Astrocyte (in vitro differentiated cells and primary cell): ENCODE data around the gene INSM1. TPM values are rescaled to one million over a fixed set of nuclear protein-coding genes. Genes with fewer than 3 reads are reported as not detected.

ENCODE experiments used
- DNase-seq: peaks from one replicate; pipeline ENCODE4 v3.0.0-alpha.2; 2010; ENCODE audit warnings: low read depth
- FAIRE-seq: peaks from 2 replicates; lab custom pipeline; 2011; peaks lifted over from hg19 to GRCh38; lab: Jason Lieb, UNC
- H2AFZ ChIP-seq: 2 replicates; pipeline ENCODE4 v1.6.0; 2012; ENCODE audit warnings: low read depth, low read length, inconsistent platforms
- H3K27ac ChIP-seq: 2 replicates; pipeline ENCODE4 v1.5.1; 2011; ENCODE audit warnings: low read depth, low read length, inconsistent platforms
- H3K27me3 ChIP-seq: 2 replicates; pipeline ENCODE4 v1.6.0; 2011; ENCODE audit warnings: low read length, inconsistent platforms; ENCODE audit not compliant: insufficient read depth
- H3K36me3 ChIP-seq: 2 replicates; pipeline ENCODE4 v1.5.1; 2011; ENCODE audit warnings: low read length, inconsistent platforms; ENCODE audit not compliant: insufficient read depth
- H3K4me1 ChIP-seq: 2 replicates; pipeline ENCODE4 v1.5.1; 2011; ENCODE audit warnings: low read length, inconsistent platforms; ENCODE audit not compliant: insufficient read depth
- H3K4me2 ChIP-seq: 2 replicates; pipeline ENCODE4 v1.6.0; 2012; ENCODE audit warnings: low read length, inconsistent platforms
- H3K4me3 ChIP-seq: 2 replicates; pipeline ENCODE4 v1.5.1; 2011; ENCODE audit warnings: low read depth, mild to moderate bottlenecking, low read length, inconsistent platforms; ENCODE audit not compliant: insufficient read depth
- H3K79me2 ChIP-seq: 2 replicates; pipeline ENCODE4 v1.6.0; 2012; ENCODE audit warnings: mild to moderate bottlenecking, low read length, inconsistent platforms; ENCODE audit not compliant: insufficient read depth
- H3K9ac ChIP-seq: 2 replicates; pipeline ENCODE4 v1.6.0; 2012; ENCODE audit warnings: mild to moderate bottlenecking, low read length, inconsistent platforms
- H3K9me3 ChIP-seq: 2 replicates; pipeline ENCODE4 v1.5.1; 2012; ENCODE audit warnings: low read depth, mild to moderate bottlenecking, low read length, inconsistent platforms; ENCODE audit not compliant: insufficient read depth
- H4K20me1 ChIP-seq: 2 replicates; pipeline ENCODE4 v1.6.0; 2012; ENCODE audit warnings: low read length, inconsistent platforms; ENCODE audit not compliant: insufficient read depth
- H3K27ac Mint-ChIP-seq: one replicate; pipeline ENCODE4 v1.8.0; 2021; ENCODE audit warnings: mild to moderate bottlenecking, mixed read lengths; ENCODE audit not compliant: unreplicated experiment
- H3K27me3 Mint-ChIP-seq: one replicate; pipeline ENCODE4 v1.8.0; 2021; ENCODE audit warnings: low read depth, mixed read lengths; ENCODE audit not compliant: unreplicated experiment
- H3K36me3 Mint-ChIP-seq: one replicate; pipeline ENCODE4 v1.8.0; 2021; ENCODE audit warnings: low read depth, mixed read lengths; ENCODE audit not compliant: unreplicated experiment
- H3K4me1 Mint-ChIP-seq: one replicate; pipeline ENCODE4 v1.8.0; 2021; ENCODE audit warnings: low read depth, mixed read lengths; ENCODE audit not compliant: unreplicated experiment
- H3K4me3 Mint-ChIP-seq: one replicate; pipeline ENCODE4 v1.8.0; 2021; ENCODE audit warnings: mild to moderate bottlenecking, moderate library complexity, mixed read lengths; ENCODE audit not compliant: unreplicated experiment
- H3K9me3 Mint-ChIP-seq: one replicate; pipeline ENCODE4 v1.8.0; 2021; ENCODE audit warnings: mild to moderate bottlenecking, mixed read lengths; ENCODE audit not compliant: unreplicated experiment
- CTCF ChIP-seq: IDR thresholded peaks from 2 replicates; pipeline ENCODE4 v1.5.1; 2011; ENCODE audit warnings: low read depth, mild to moderate bottlenecking, inconsistent platforms, low read length, moderate library complexity; ENCODE audit not compliant: insufficient read depth
- EZH2 ChIP-seq: IDR thresholded peaks from 2 replicates; pipeline ENCODE4 v1.6.1; 2012; ENCODE audit warnings: mild to moderate bottlenecking, low read length, inconsistent platforms; ENCODE audit not compliant: insufficient read depth
- total RNA-seq: library from RNA; stranded (reverse); gene quantifications from 2 replicates; pipeline ENCODE4 v1.2.1, GENCODE V29; 2021

The INSM1 gene
- total RNA-seq, 1 donor from 2014 or later, result 0.09 TPM

- peaks cover 6% of the 10 kb centered on the region for H3K4me1 Mint-ChIP-seq
- no peaks in the 10 kb centered on the region for H3K36me3 ChIP-seq
- H3K27ac ChIP-seq, result no peak overlapping the region
- no peak for TF ChIP-seq CTCF
- no peak for TF ChIP-seq EZH2
- H3K9me3 Mint-ChIP-seq, result peaks cover 9% of the 10 kb centered on the region
- H4K20me1 ChIP-seq, result peaks cover under 1% of the 10 kb centered on the region
- no peak overlapping the region for H3K4me3 ChIP-seq
- no peak overlapping the region for H3K4me2 ChIP-seq
- H2AFZ ChIP-seq, result no peak overlapping the region
- H3K27ac Mint-ChIP-seq, result peak overlapping the region; percentile 62
- peaks cover 59% of the 10 kb centered on the region for H3K27me3 Mint-ChIP-seq
- no peaks in the 10 kb centered on the region for H3K36me3 Mint-ChIP-seq
- H3K27me3 ChIP-seq, result peaks cover 74% of the 10 kb centered on the region
- FAIRE-seq (no peak), DNase-seq (no peak)
- no peak overlapping the region for H3K9ac ChIP-seq
- H3K79me2 ChIP-seq, result no peaks in the 10 kb centered on the region
- no peaks in the 10 kb centered on the region for H3K4me1 ChIP-seq
- no peak overlapping the region for H3K4me3 Mint-ChIP-seq
- H3K9me3 ChIP-seq, result peaks cover 4% of the 10 kb centered on the region
Measured at GRCh38 chr20:20366551-20366875, 1.4 kb upstream of the INSM1 start.

GRCh38 chr20:20366876-20367574, 879 bp upstream of the INSM1 start:
- H3K27ac ChIP-seq, result no peak overlapping the region
- H3K27me3 Mint-ChIP-seq, result peaks cover 60% of the 10 kb centered on the region

More at GRCh38 chr20:20366876-20367574, 879 bp upstream of the INSM1 start:
- peak overlapping the region; percentile 12 for H3K27ac Mint-ChIP-seq
- H3K79me2 ChIP-seq, result no peaks in the 10 kb centered on the region
- peaks cover 74% of the 10 kb centered on the region for H3K27me3 ChIP-seq
- no peaks in the 10 kb centered on the region for H3K36me3 Mint-ChIP-seq
- H3K9ac ChIP-seq, result no peak overlapping the region
- peaks cover 6% of the 10 kb centered on the region for H3K4me1 Mint-ChIP-seq
- H3K36me3 ChIP-seq, result no peaks in the 10 kb centered on the region
- H3K9me3 ChIP-seq, result peaks cover 4% of the 10 kb centered on the region
- no peak overlapping the region for H3K4me3 Mint-ChIP-seq
- no peak for FAIRE-seq
- peaks cover 9% of the 10 kb centered on the region for H3K9me3 Mint-ChIP-seq
- no peak overlapping the region for H3K4me2 ChIP-seq
- H4K20me1 ChIP-seq, result peaks cover 4% of the 10 kb centered on the region
- no peak overlapping the region for H2AFZ ChIP-seq
- no peaks in the 10 kb centered on the region for H3K4me1 ChIP-seq
- no peak for DNase-seq
- H3K4me3 ChIP-seq, result no peak overlapping the region
- TF ChIP-seq CTCF, result no peak
- peak; percentile 83 for TF ChIP-seq EZH2
